KBM-7 (cell line): Measurements from ENCODE around the gene ARHGAP28.

Experiments used
- DNase-seq: peaks from one replicate; pipeline ENCODE4 v3.0.0-alpha.2; 2015
- in situ Hi-C: fragments of 300-500 bp; cut with MboI; formaldehyde crosslinking; loops from 2 replicates; pipeline ENCODE4 v1.14.3; 2020; ENCODE audit warnings: low sequenced_read_pairs, low pct_unique_long_range_greater_than_20kb, mixed read lengths

The ARHGAP28 gene

GRCh38 chr18:6757931-6758330, 28.4 kb downstream of the ARHGAP28 start:
- in situ Hi-C loops = no loop called here
- DNase-seq = no peak

GRCh38 chr18:6759579-6759978, 30.1 kb downstream of the ARHGAP28 start:
- no peak for DNase-seq
- in situ Hi-C loops = no loop called here

- in situ Hi-C loops = no loop called here
- no peak for DNase-seq
Observed at GRCh38 chr18:6763524-6763923, 34.0 kb downstream of the ARHGAP28 start.

GRCh38 chr18:6764382-6764781, 34.9 kb downstream of the ARHGAP28 start:
- in situ Hi-C loops = no loop called here
- no peak for DNase-seq

GRCh38 chr18:6773777-6774176, 44.3 kb downstream of the ARHGAP28 start:
- in situ Hi-C loops = no loop called here
- DNase-seq = no peak

- in situ Hi-C loops = no loop called here
Observed at GRCh38 chr18:6775237-6775636, 45.7 kb downstream of the ARHGAP28 start.

GRCh38 chr18:6775702-6776101, 46.2 kb downstream of the ARHGAP28 start:
- in situ Hi-C loops = no loop called here
- DNase-seq = no peak

More at GRCh38 chr18:6775237-6775636, 45.7 kb downstream of the ARHGAP28 start:
- DNase-seq = no peak

- DNase-seq = no peak
- in situ Hi-C loops = no loop called here
Observed at GRCh38 chr18:6776188-6776587, 46.7 kb downstream of the ARHGAP28 start.

- DNase-seq = no peak
- in situ Hi-C loops = no loop called here
Observed at GRCh38 chr18:6777509-6777908, 48.0 kb downstream of the ARHGAP28 start.

GRCh38 chr18:6778459-6779247, 49.1 kb downstream of the ARHGAP28 start:
- no peak for DNase-seq

GRCh38 chr18:6781142-6781714, 51.7 kb downstream of the ARHGAP28 start:
- in situ Hi-C loops = no loop called here
- no peak for DNase-seq

More at GRCh38 chr18:6778459-6779247, 49.1 kb downstream of the ARHGAP28 start:
- in situ Hi-C loops = no loop called here

- in situ Hi-C loops = no loop called here
- DNase-seq = no peak
Observed at GRCh38 chr18:6781796-6782195, 52.3 kb downstream of the ARHGAP28 start.

GRCh38 chr18:6782861-6783260, 53.3 kb downstream of the ARHGAP28 start:
- no peak for DNase-seq
- in situ Hi-C loops = no loop called here

- DNase-seq = no peak
- in situ Hi-C loops = no loop called here
Observed at GRCh38 chr18:6784046-6784445, 54.5 kb downstream of the ARHGAP28 start.

- DNase-seq = no peak
- in situ Hi-C loops = no loop called here
Observed at GRCh38 chr18:6785001-6785400, 55.5 kb downstream of the ARHGAP28 start.

- in situ Hi-C loops = no loop called here
- DNase-seq = no peak
Observed at GRCh38 chr18:6785411-6785810, 55.9 kb downstream of the ARHGAP28 start.

- in situ Hi-C loops = no loop called here
- DNase-seq = no peak
Observed at GRCh38 chr18:6792391-6792790, 62.9 kb downstream of the ARHGAP28 start.

- no peak for DNase-seq
- in situ Hi-C loops = no loop called here
Observed at GRCh38 chr18:6793455-6793854, 63.9 kb downstream of the ARHGAP28 start.

GRCh38 chr18:6793986-6794385, 64.5 kb downstream of the ARHGAP28 start:
- DNase-seq = no peak
- in situ Hi-C loops = no loop called here

GRCh38 chr18:6795307-6795706, 65.8 kb downstream of the ARHGAP28 start:
- no peak for DNase-seq
- in situ Hi-C loops = no loop called here

- in situ Hi-C loops = no loop called here
- no peak for DNase-seq
Observed at GRCh38 chr18:6796511-6796910, 67.0 kb downstream of the ARHGAP28 start.
